ENCODE data around the gene TRIP13. TPM values are rescaled to one million over a fixed set of nuclear protein-coding genes. Genes with fewer than 3 reads are reported as not detected.

TRIP13 gene
- total and polyA plus RNA-seq, 10 of the 15 experiments (the other 5 are each of a cell fraction or from before 2014, with no cell fraction given): 15.1 to 64.9 (median 32.2) TPM

DNA sequence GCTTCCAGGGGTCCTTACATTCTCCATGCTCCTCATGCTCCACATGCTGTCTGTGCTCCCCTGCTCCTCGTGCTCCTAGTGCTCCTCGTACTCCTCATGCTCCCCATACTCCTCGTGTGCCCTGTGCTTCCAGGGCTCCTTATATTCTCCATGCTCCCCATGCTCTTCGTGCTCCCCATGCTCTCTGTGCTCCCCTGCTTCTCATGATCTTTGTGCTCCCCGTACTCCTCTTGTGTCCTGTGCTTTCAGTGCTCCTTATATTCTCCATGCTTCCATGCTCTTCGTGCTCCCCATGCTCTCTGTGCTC lies 51.9 kb downstream of the TRIP13 start:
- DNase-seq (ENCODE audit: low read depth, low spot score) (no peak), FAIRE-seq (no peak), ATAC-seq (no peak)
- SMC1A ChIA-PET (ENCODE audit: uncharacterized antibody, unreplicated experiment): no interaction called here
- BruUV-seq (replicated peaks): no TSS peak
- Histone ChIP-seq H3K9me3 (replicated peaks; ENCODE audit: control insufficient read depth, insufficient read depth, low read length) (no peaks in the 10 kb centered on the region), H2AFZ (ENCODE audit: control insufficient read depth, low read depth, low read length) (no peak overlapping the region), H4K20me1 (ENCODE audit: control insufficient read depth, insufficient read depth) (no peaks in the 10 kb centered on the region), H3K4me2 (ENCODE audit: control insufficient read depth, insufficient read depth) (no peak overlapping the region), H3K27ac (ENCODE audit: control insufficient read depth, insufficient read depth) (no peak overlapping the region), H3K79me2 (ENCODE audit: control insufficient read depth, insufficient read depth, low read length) (no peaks in the 10 kb centered on the region), H3K36me3 (ENCODE audit: control insufficient read depth in 2 of 2, insufficient read depth in 2 of 2, low read length in 1 of 2) (no peaks in the 10 kb centered on the region), H3K4me3 (no peak overlapping the region), H3K4me1 (ENCODE audit: control insufficient read depth, insufficient read depth, low read length) (no peaks in the 10 kb centered on the region), H3K27me3 (replicated peaks in 1 of 2; ENCODE audit: control insufficient read depth in 2 of 2, insufficient read depth in 2 of 2, low read length in 1 of 2) (peaks cover 0 to 5% of the 10 kb centered on the region in 2 experiments; a peak in 2 of 4 replicates), H3K9ac (ENCODE audit: control insufficient read depth, insufficient read depth, low read length) (no peak overlapping the region)
- WGBS (ENCODE audit: insufficient coverage, insufficient replicate concordance, low lambda C conversion rate, missing lambda C conversion rate): 18% methylated on average over 6 of the region's 6 CpGs
- in situ Hi-C loops (cut with MboI): no loop called here
- RAD21 ChIA-PET (ENCODE audit: unreplicated experiment): no interaction called here
- no peak for TF ChIP-seq ZNF384 (IDR thresholded peaks at IDR 0.05; ENCODE audit: borderline replicate concordance, low read depth, low read length)
- no peak for TF ChIP-seq IRF5 (IDR thresholded peaks at IDR 0.05; ENCODE audit: borderline replicate concordance)
- no peak for TF ChIP-seq NR2C1 (IDR thresholded peaks at IDR 0.05)
- TF ChIP-seq ZSCAN29 (IDR thresholded peaks at IDR 0.05): no peak
- no peak for TF ChIP-seq TBL1XR1 (IDR thresholded peaks at IDR 0.05; ENCODE audit: low read depth, low read length)
- no peak for TF ChIP-seq MYC (IDR thresholded peaks at IDR 0.05; ENCODE audit: insufficient read depth, insufficient read length, insufficient replicate concordance, low read length, severe bottlenecking)
- TF ChIP-seq SMAD1 (IDR thresholded peaks at IDR 0.05; ENCODE audit: low read depth, partially characterized antibody): no peak
- no peak for TF ChIP-seq RB1 (IDR thresholded peaks at IDR 0.05; ENCODE audit: borderline replicate concordance)
- no peak for TF ChIP-seq FOXM1 (IDR thresholded peaks at IDR 0.05; ENCODE audit: low read depth, low read length)
- no peak for TF ChIP-seq TAF1 (IDR thresholded peaks at IDR 0.05; ENCODE audit: borderline replicate concordance, low read depth, low read length)
- no peak for TF ChIP-seq EZH2 (IDR thresholded peaks at IDR 0.05; ENCODE audit: borderline replicate concordance, control insufficient read depth, low read depth, low read length)
- no peak for TF ChIP-seq PAX5 (IDR thresholded peaks at IDR 0.05; ENCODE audit: borderline replicate concordance, low read depth, low read length)
- TF ChIP-seq IKZF2 (IDR thresholded peaks at IDR 0.05): no peak
- no peak for TF ChIP-seq MAX (IDR thresholded peaks at IDR 0.05; ENCODE audit: low read depth, low read length)
- TF ChIP-seq MYB (IDR thresholded peaks at IDR 0.05; ENCODE audit: borderline replicate concordance, low read depth, low read length): no peak
- POLR2A ChIA-PET: no interaction called here
- CTCF ChIA-PET: no interaction called here
- intact Hi-C loops (cut with micrococcal nuclease; ENCODE audit: unreplicated experiment): no loop called here

Data from GM12878 (cell line).